NCI-H1092 treated with DMSO at 0.1 percent for 48 hours (cell line): Measurements from ENCODE around the gene NOP9.

Source experiments
- DNase-seq: peaks from one replicate; lab custom pipeline; 2025; lab: John Stamatoyannopoulos, UW

The NOP9 gene

DNA sequence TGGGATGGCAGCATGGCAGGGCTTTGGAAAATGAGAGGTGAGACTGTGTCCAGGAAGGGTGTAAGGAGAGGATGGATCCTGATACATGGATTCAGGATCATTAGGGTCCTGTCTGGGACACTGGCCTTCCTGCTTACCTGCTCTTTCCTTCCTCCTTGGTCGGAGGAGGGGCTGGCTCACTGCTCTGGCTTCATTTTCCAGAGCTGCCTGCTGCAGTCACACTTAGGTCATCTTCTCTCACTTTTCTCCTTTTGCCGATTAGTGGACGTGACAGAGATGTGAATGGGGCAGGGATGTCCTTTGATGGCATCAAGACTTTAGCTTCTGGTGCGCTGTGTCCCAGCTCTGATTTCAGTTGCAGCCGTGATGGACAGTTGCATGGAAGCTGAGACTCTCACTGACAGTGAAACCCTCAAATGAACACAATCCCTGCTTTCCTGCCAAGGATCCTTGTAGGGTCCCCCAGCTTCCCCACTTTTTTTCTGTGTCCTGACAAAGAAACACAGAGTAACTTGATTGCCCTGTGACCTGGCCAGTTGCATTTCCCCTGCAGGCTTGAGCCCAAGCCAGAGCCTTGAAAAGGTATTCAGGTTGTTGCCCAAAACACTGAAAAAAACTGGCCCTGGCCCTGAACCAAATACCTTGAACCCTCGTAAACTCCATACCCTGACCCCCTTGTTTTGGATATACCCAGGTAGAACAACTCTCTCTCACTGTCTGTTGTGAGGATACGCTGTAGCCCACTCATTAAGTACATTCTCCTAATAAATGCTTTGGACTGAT lies 8.9 kb downstream of the NOP9 start:
- DNase-seq: no peak

DNA sequence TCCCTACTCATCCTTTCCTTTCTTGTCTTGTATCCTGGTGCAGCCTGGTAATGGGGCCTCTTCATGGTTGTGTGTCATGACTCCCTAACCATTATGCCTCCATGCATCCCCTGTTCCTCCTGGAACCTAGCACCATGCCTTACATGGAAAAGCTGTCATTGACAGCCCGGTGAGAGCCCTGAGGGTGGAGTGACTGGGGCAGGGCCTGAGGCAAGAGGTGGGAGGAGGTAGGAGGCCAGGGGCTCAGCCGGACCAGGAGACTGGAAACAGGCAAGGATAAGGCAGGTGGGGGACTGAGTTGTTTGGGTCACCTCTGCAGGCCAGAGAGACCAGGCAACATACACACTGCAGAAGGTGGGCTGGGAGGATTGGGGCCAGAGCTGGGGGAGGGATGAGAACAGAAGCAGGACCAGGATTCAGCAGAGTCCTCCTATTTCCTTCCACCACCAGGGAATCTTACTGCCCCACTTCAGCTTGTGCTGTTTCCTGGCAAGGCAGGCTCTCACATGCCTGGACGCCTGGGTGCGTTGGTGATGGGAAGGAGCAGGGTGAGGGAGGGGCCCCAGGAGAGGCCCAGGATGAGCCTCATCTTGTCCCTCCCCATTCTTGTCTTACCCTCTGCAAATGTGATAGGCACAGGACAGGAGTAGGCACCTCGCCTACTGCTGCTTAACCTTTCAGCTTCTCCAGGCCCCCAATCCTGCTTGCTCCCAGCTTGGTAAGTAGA lies 10.1 kb downstream of the NOP9 start, which contains the start of gene LTB4R2:
LTB4R2 (plus strand) TSS at position 603 of the 727 bp plus-strand sequence. CDS start 525 bp downstream, outside the sequence.
- DNase-seq: no peak

DNA sequence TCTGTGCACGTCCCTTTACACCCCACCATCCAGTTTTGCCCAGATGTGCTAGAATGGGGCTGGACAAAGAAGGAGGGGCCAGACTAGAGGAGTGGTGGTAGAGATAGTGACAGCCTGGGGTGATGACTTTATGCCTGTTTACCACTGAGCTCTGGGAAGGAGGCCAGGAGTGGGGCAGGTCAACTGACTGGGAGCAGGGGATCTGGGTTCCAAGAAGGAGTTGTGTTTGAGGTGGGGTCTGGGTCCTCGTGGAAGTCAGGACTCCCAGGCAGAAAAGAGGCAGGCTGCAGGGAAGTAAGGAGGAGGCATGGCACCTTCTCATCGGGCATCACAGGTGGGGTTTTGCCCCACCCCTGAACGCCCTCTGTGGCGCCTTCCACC lies 10.6 kb downstream of the NOP9 start:
- DNase-seq: no peak

GRCh38 chr14:24310646-24311604 lies 11.3 kb downstream of the NOP9 start, which contains the start of gene LTB4R:
Gene LTB4R (plus strand): TSS chr14:24311502. CDS start chr14:24315652, 4,150 bp downstream.
- no peak for DNase-seq

- DNase-seq: no peak
Measured at GRCh38 chr14:24311837-24312615, 12.4 kb downstream of the NOP9 start.

DNA sequence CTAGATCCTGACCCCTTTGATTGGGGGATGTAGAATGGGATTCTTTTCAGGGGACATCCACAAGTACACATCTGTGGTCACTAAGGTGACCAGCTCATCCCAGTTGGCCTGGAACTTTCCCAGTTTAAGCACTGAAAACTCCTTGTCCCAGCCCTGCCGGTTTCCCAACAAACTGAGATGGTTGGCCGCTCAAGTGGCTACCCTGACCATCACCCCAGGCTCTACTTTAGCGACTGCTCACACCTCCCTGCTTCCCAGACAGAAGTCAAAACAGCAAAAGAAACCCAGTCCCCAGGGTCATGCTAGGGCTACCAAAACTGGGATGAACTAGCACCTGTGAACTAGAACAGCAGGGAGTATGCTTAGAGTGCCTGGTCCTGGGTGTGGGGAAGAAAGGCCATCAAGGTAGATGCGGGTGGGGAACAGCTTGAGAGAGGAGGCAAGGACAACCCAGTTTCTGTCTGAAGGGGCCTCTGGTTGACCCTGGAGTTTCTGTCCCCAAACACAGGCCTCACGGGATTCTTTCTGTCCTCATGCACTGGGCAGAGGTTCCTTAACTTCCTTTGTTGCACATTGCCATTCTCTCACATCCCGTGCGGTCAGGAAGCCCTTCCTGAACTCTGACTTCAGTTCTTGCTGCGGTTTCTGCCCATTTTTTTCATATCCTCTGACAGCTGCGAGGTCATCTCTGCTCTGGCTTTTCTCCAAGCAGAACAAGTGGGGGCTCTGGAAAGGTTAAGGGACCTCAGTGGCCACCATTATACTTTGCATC lies 13.3 kb downstream of the NOP9 start:
- no peak for DNase-seq

DNA sequence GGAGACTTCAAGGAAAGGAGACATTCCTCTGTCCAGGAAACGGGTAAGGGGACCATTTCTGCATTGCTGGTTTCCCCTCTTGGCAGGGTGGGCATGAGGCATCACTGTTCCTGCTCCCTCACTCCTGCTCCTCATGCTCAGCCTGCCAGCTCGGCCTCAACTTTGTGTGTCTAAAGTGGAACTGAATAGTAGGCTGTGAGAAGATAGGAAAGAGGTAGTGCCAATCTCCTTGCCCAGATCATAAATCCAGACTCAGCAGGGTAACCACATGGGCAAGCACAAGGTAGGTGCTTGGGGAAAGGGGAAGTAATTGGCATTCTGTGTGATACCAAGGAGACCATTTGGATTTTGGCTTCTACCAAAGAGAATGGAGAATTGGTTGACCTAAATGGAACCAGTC lies 14.3 kb downstream of the NOP9 start:
- DNase-seq: no peak

- no peak for DNase-seq
Measured at GRCh38 chr14:24314377-24315193, 14.9 kb downstream of the NOP9 start.

DNA sequence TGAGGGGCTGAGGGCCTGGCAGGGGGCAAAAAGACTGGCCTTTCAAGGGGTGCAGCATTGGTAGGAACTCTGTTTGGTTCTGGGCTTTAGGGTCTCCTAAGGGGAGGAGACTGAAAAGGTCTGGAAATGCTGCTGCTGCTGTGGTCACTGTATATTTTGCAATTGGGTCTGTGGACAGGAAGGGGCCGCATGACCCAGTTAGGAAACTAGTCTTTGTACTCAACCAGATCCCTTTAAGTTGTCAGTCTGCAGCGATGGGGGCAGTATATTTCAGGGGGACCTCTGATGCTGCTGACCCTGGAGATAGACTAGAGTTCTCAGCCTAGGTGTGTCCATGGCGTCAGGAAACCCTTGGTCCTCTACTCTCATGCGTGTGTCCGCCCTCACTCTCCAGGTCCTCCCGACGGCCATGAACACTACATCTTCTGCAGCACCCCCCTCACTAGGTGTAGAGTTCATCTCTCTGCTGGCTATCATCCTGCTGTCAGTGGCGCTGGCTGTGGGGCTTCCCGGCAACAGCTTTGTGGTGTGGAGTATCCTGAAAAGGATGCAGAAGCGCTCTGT lies 15.7 kb downstream of the NOP9 start:
- no peak for DNase-seq

DNA sequence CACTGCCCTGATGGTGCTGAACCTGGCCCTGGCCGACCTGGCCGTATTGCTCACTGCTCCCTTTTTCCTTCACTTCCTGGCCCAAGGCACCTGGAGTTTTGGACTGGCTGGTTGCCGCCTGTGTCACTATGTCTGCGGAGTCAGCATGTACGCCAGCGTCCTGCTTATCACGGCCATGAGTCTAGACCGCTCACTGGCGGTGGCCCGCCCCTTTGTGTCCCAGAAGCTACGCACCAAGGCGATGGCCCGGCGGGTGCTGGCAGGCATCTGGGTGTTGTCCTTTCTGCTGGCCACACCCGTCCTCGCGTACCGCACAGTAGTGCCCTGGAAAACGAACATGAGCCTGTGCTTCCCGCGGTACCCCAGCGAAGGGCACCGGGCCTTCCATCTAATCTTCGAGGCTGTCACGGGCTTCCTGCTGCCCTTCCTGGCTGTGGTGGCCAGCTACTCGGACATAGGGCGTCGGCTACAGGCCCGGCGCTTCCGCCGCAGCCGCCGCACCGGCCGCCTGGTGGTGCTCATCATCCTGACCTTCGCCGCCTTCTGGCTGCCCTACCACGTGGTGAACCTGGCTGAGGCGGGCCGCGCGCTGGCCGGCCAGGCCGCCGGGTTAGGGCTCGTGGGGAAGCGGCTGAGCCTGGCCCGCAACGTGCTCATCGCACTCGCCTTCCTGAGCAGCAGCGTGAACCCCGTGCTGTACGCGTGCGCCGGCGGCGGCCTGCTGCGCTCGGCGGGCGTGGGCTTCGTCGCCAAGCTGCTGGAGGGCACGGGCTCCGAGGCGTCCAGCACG lies 16.4 kb downstream of the NOP9 start:
- peak; percentile 20 for DNase-seq

GRCh38 chr14:24316597-24316950 lies 16.9 kb downstream of the NOP9 start:
- no peak for DNase-seq

- no peak for DNase-seq
Measured at GRCh38 chr14:24317141-24317928, 17.7 kb downstream of the NOP9 start.

GRCh38 chr14:24321212-24321975 lies 21.7 kb downstream of the NOP9 start:
- DNase-seq: no peak

GRCh38 chr14:24322672-24323071 lies 23.0 kb downstream of the NOP9 start:
- no peak for DNase-seq

- no peak for DNase-seq
Measured at GRCh38 chr14:24323341-24323740, 23.7 kb downstream of the NOP9 start.

DNA sequence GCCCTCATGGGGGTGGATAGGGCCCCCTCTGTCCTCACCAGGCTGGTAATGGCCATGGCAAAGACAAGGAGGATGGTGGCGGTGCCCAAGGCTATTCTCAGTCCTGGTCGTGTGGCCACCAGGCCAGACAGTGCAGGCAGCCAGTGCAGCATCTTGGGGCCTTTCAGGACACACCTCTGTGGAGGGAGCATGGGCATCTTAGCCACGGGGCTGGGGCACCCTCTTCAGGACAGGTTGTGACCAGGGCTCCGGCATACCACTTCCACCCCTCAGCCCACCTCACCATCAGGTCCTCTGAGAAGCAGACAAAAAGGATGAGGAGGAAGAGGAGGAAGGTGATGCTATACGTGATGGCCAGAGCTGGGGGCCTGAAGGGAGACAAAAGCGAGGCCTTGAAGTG lies 24.4 kb downstream of the NOP9 start:
- no peak for DNase-seq

- DNase-seq: no peak
Measured at GRCh38 chr14:24325041-24325530, 25.4 kb downstream of the NOP9 start.
